SHP77 (cell line): Measurements from ENCODE around the gene ABLIM2.

Experiments used
- DNase-seq, 2 experiments: peaks; one replicate each; lab custom pipeline; 2025; lab: John Stamatoyannopoulos, UW

Gene ABLIM2

GRCh38 chr4:8119877-8120276 is 38.7 kb downstream of the ABLIM2 start:
- DNase-seq: no peak

- DNase-seq: no peak
Measured at GRCh38 chr4:8118531-8118930, 40.1 kb downstream of the ABLIM2 start.

GRCh38 chr4:8118035-8118434 is 40.6 kb downstream of the ABLIM2 start:
- no peak for DNase-seq

- peak in 1 of 2 experiments; percentile 17 for DNase-seq
Measured at GRCh38 chr4:8117278-8117682, 41.3 kb downstream of the ABLIM2 start.

GRCh38 chr4:8115916-8116315 is 42.7 kb downstream of the ABLIM2 start:
- DNase-seq: no peak

GRCh38 chr4:8115203-8115520 is 43.5 kb downstream of the ABLIM2 start:
- DNase-seq: no peak

- DNase-seq: no peak
Measured at GRCh38 chr4:8114456-8115202, 44.0 kb downstream of the ABLIM2 start.

GRCh38 chr4:8113611-8114377 is 44.8 kb downstream of the ABLIM2 start:
- no peak for DNase-seq

GRCh38 chr4:8112672-8113071 is 45.9 kb downstream of the ABLIM2 start:
- no peak for DNase-seq

GRCh38 chr4:8112036-8112576 is 46.5 kb downstream of the ABLIM2 start:
- no peak for DNase-seq

- no peak for DNase-seq
Measured at GRCh38 chr4:8110071-8110986, 48.3 kb downstream of the ABLIM2 start.

- DNase-seq: no peak
Measured at GRCh38 chr4:8109406-8110065, 49.1 kb downstream of the ABLIM2 start.

GRCh38 chr4:8108991-8109390 is 49.6 kb downstream of the ABLIM2 start:
- no peak for DNase-seq

GRCh38 chr4:8108261-8108660 is 50.4 kb downstream of the ABLIM2 start:
- DNase-seq: no peak

- no peak for DNase-seq
Measured at GRCh38 chr4:8107146-8107657, 51.4 kb downstream of the ABLIM2 start.

- no peak for DNase-seq
Measured at GRCh38 chr4:8106451-8107025, 52.1 kb downstream of the ABLIM2 start.

GRCh38 chr4:8105306-8106100 is 53.1 kb downstream of the ABLIM2 start:
- no peak for DNase-seq

GRCh38 chr4:8104491-8105305 is 53.9 kb downstream of the ABLIM2 start:
- no peak for DNase-seq
